Stomach (tissue), 9 donors: ENCODE results near the gene GZF1. TPM values are rescaled to one million over a fixed set of nuclear protein-coding genes. Genes with fewer than 3 reads are reported as not detected.
A peak's percentile ranks its signal among the peaks of the same experiment; 100 is the strongest.

Source experiments
- DNase-seq, 2 donors: peaks; one replicate each; pipeline versions ENCODE4 v3.0.0 to v3.0.0-alpha.2; 2013 to 2019
- H3K27ac ChIP-seq, 5 donors: fragments of 200-600 bp in 4 of 5; sonication (generic) in 4 of 5; one replicate each; pipeline ENCODE4 v1.5.1; 2013 to 2019; ENCODE audit warnings: mild to moderate bottlenecking in 1 of 5, moderate library complexity in 1 of 5
- H3K27me3 ChIP-seq, 3 donors: fragments of 200-600 bp; sonication (generic); one replicate each; pipeline ENCODE4 v1.5.1; 2017 to 2019; ENCODE audit warnings: mixed run types in 1 of 3
- H3K36me3 ChIP-seq, 4 donors: fragments of 200-600 bp; sonication (generic); 1 replicate in 3 of 4; 2 replicates in 1 of 4; pipeline ENCODE4 v1.5.1; 2016 to 2019
- H3K4me1 ChIP-seq, 4 donors: fragments of 200-600 bp; sonication (generic); one replicate each; pipeline ENCODE4 v1.5.1; 2016 to 2019
- H3K4me3 ChIP-seq, 4 donors: fragments of 200-600 bp; sonication (generic) in 3 of 4; one replicate each; pipeline ENCODE4 v1.5.1; 2016 to 2019; ENCODE audit warnings: mild to moderate bottlenecking in 1 of 4
- H3K9me3 ChIP-seq, 4 donors: fragments of 200-600 bp; sonication (generic); one replicate each; pipeline ENCODE4 v1.5.1; 2016 to 2019
- EP300 ChIP-seq: sonication (generic); formaldehyde crosslinking; IDR thresholded peaks from one replicate; pipeline ENCODE4 v1.6.1; 2017; ENCODE audit warnings: antibody characterized with exemption
- POLR2A ChIP-seq, 4 donors: fragments of 450-650 bp; IDR thresholded peaks; one replicate each; pipeline ENCODE4 v1.6.1; 2016; ENCODE audit warnings: antibody characterized with exemption in 4 of 4, control low read depth in 2 of 4, mild to moderate bottlenecking in 1 of 4, moderate library complexity in 1 of 4
- POLR2AphosphoS5 ChIP-seq, 3 donors: sonication (generic); formaldehyde crosslinking; IDR thresholded peaks; one replicate each; pipeline ENCODE4 v1.6.1; 2016; ENCODE audit warnings: antibody characterized with exemption in 3 of 3
- WGBS, 5 donors: extraction: QIAGEN DNeasy Blood & Tissue Kit in 3 of 5; methylation state at CpG; one replicate each; pipeline versions ENCODE4 v1.1.5 to v1.1.7; 2013 to 2018; 5-methylcytosine and 5-hydroxymethylcytosine counted together
- intact Hi-C: fragments of 100-400 bp; cut with DNase I; formaldehyde crosslinking; loops from one replicate; pipeline ENCODE4 v1.15.1; 2023; ENCODE audit warnings: low total_unique reads
- polyA plus RNA-seq, 3 donors: library from polyadenylated mRNA; stranded (reverse); fragments of 200-250 nt; gene quantifications; one replicate each; pipeline ENCODE4 v1.2.3, GENCODE V29; 2013
- total RNA-seq, 5 donors: library from RNA; depleted of rRNA; stranded (reverse); fragments of >200 nt; gene quantifications; one replicate each; pipeline versions ENCODE4 v1.1.0 to v1.2.3, GENCODE V29; 2014 to 2016
- TF ChIP-seq, protein P1 (sequence below), 7 experiments: fragments of 450-650 bp in 4 of 7; fragments of 200-600 bp in 3 of 7; sonication (generic) in 3 of 7; IDR thresholded peaks; one replicate each; pipeline ENCODE4 v1.5.1; 2016 to 2019; ENCODE audit warnings: antibody characterized with exemption in 7 of 7, control low read depth in 2 of 7, mild to moderate bottlenecking in 1 of 7
- donor health status: healthy with polysubstance abuse.
- donor health status: Bipolar disorder and iron deficiency.
- donor health status: healthy.

Gene GZF1
- total and polyA plus RNA-seq, 8 donors = 2.9 to 19.7 (median 8.6) TPM

GRCh38 chr20:23401051-23401450 lies 39.1 kb downstream of the GZF1 start:
- DNase-seq = no peak
- Histone ChIP-seq H3K4me1 (peaks cover 12 to 26% (median 17%) of the 10 kb centered on the region in 4 donors), H3K27me3 (no peaks in the 10 kb centered on the region), H3K4me3 (no peak overlapping the region), H3K36me3 (peaks cover 0 to 26% (median 20%) of the 10 kb centered on the region in 4 donors), H3K27ac (no peak overlapping the region), H3K9me3 (no peaks in the 10 kb centered on the region)
- TF ChIP-seq, protein P1, sequence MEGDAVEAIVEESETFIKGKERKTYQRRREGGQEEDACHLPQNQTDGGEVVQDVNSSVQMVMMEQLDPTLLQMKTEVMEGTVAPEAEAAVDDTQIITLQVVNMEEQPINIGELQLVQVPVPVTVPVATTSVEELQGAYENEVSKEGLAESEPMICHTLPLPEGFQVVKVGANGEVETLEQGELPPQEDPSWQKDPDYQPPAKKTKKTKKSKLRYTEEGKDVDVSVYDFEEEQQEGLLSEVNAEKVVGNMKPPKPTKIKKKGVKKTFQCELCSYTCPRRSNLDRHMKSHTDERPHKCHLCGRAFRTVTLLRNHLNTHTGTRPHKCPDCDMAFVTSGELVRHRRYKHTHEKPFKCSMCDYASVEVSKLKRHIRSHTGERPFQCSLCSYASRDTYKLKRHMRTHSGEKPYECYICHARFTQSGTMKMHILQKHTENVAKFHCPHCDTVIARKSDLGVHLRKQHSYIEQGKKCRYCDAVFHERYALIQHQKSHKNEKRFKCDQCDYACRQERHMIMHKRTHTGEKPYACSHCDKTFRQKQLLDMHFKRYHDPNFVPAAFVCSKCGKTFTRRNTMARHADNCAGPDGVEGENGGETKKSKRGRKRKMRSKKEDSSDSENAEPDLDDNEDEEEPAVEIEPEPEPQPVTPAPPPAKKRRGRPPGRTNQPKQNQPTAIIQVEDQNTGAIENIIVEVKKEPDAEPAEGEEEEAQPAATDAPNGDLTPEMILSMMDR (IDR thresholded peaks at IDR 0.05) = no peak
- no peak for TF ChIP-seq EP300
- TF ChIP-seq POLR2A (IDR thresholded peaks at IDR 0.05) = no peak
- WGBS, 5 donors = 75 to 96% (median 88%) methylated on average over 5 of the region's 5 CpGs
- intact Hi-C loops = no loop called here

- H3K4me1 ChIP-seq = peaks cover 12 to 22% (median 19%) of the 10 kb centered on the region in 4 donors
- H3K27ac ChIP-seq = no peak overlapping the region
- no peak for TF ChIP-seq POLR2AphosphoS5 (IDR thresholded peaks at IDR 0.05)
- TF ChIP-seq, protein P1 (IDR thresholded peaks at IDR 0.05) = no peak
- TF ChIP-seq POLR2A (IDR thresholded peaks at IDR 0.05) = no peak
- TF ChIP-seq EP300 = no peak
- H3K27me3 ChIP-seq = no peaks in the 10 kb centered on the region
- peaks cover 0 to 26% (median 20%) of the 10 kb centered on the region in 4 donors for H3K36me3 ChIP-seq
- 59 to 70% (median 68%) methylated on average over 5 of the region's 5 CpGs for WGBS, 5 donors
- intact Hi-C loops = no loop called here
- H3K4me3 ChIP-seq = no peak overlapping the region
- DNase-seq = no peak
- no peaks in the 10 kb centered on the region for H3K9me3 ChIP-seq
These were observed 41.8 kb downstream of the GZF1 start for GRCh38 chr20:23403751-23404150.

DNA sequence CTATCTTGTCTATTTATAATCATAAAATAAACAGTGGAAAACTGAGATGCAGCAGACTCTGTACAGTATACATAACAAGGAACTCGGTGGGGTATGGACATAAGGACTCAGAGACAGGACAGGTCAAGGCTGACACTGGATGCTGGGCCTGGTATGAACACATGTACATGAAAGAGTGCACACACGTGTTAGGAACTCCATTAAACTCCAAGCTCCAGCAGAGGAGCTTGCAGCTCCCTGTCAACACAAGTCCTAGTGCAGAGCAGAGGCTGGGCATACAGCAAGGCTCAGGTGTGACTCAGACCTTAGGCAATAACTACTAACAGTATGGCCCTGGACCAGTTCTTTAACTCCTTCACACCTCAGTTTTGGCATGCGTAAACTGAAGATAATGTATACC lies 42.2 kb downstream of the GZF1 start:
- H3K27me3 ChIP-seq = no peaks in the 10 kb centered on the region
- no peaks in the 10 kb centered on the region for H3K9me3 ChIP-seq
- peak in 1 of 2 donors; percentile 30 for DNase-seq
- intact Hi-C loops = no loop called here
- H3K36me3 ChIP-seq = peaks cover 0 to 26% (median 20%) of the 10 kb centered on the region in 4 donors
- TF ChIP-seq, protein P1 (IDR thresholded peaks at IDR 0.05) = no peak
- TF ChIP-seq POLR2AphosphoS5 (IDR thresholded peaks at IDR 0.05) = no peak
- no peak for TF ChIP-seq EP300
- H3K4me1 ChIP-seq = peaks cover 12 to 22% (median 19%) of the 10 kb centered on the region in 4 donors
- 36 to 52% (median 46%) methylated on average over 3 of the region's 3 CpGs for WGBS, 5 donors
- no peak overlapping the region for H3K27ac ChIP-seq
- H3K4me3 ChIP-seq = no peak overlapping the region

- DNase-seq = no peak
- no peaks in the 10 kb centered on the region for H3K9me3 ChIP-seq
- H3K27ac ChIP-seq = no peak overlapping the region
- TF ChIP-seq, protein P1 (IDR thresholded peaks at IDR 0.05) = no peak
- TF ChIP-seq POLR2AphosphoS5 (IDR thresholded peaks at IDR 0.05) = no peak
- no peak for TF ChIP-seq EP300
- no peak for TF ChIP-seq POLR2A (IDR thresholded peaks at IDR 0.05)
- H3K27me3 ChIP-seq = no peaks in the 10 kb centered on the region
- intact Hi-C loops = no loop called here
- H3K4me3 ChIP-seq = no peak overlapping the region
- 92 to 100% (median 97%) methylated on average over 1 of the region's 1 CpG for WGBS, 5 donors
- peaks cover 12 to 34% (median 20%) of the 10 kb centered on the region in 4 donors for H3K4me1 ChIP-seq
- H3K36me3 ChIP-seq = peaks cover 0 to 9% (median 7%) of the 10 kb centered on the region in 4 donors
These were observed 44.9 kb downstream of the GZF1 start for GRCh38 chr20:23406880-23407279.
